GM12878 (cell line): ENCODE results near the gene PIK3R3. TPM values are rescaled to one million over a fixed set of nuclear protein-coding genes. Genes with fewer than 3 reads are reported as not detected.

Source experiments
- CEBPB ChIP-seq, 2 experiments: fragments of 150-350 bp in 1 of 2; IDR thresholded peaks; 2 replicates each; pipeline ENCODE4 v1.6.1; 2012 to 2014; ENCODE audit warnings: low read depth in 2 of 2, low read length in 2 of 2, borderline replicate concordance in 1 of 2, inconsistent platforms in 1 of 2
- EGR1 ChIP-seq, 2 experiments: IDR thresholded peaks; 1 replicate in 1 of 2; 2 replicates in 1 of 2; pipeline ENCODE4 v1.6.1; 2011 to 2012; ENCODE audit warnings: low read depth in 2 of 2, low read length in 2 of 2, borderline replicate concordance in 1 of 2, mild to moderate bottlenecking in 1 of 2, moderate library complexity in 1 of 2
- EZH2 ChIP-seq: IDR thresholded peaks from 2 replicates; pipeline ENCODE4 v1.6.1; 2012; ENCODE audit warnings: low read depth, mild to moderate bottlenecking, control low read depth, inconsistent platforms, low read length, borderline replicate concordance; ENCODE audit not compliant: control insufficient read depth
- FOXK2 ChIP-seq: fragments of 450-650 bp; IDR thresholded peaks from 2 replicates; pipeline ENCODE4 v1.6.1; 2017; ENCODE audit warnings: mild to moderate bottlenecking, moderate library complexity
- GATAD2B ChIP-seq: fragments of 450-650 bp; conservative IDR thresholded peaks from 2 replicates; pipeline ENCODE4 v1.6.1; 2017; ENCODE audit warnings: low read depth, mild to moderate bottlenecking, moderate library complexity
- MXI1 ChIP-seq: fragments of 150-350 bp; IDR thresholded peaks from 2 replicates; pipeline ENCODE4 v1.6.1; 2011; ENCODE audit warnings: low read depth, mild to moderate bottlenecking, inconsistent platforms, low read length, improper control_type of control experiment
- NBN ChIP-seq: fragments of 450-650 bp; IDR thresholded peaks from 2 replicates; pipeline ENCODE4 v1.6.1; 2016
- PAX5 ChIP-seq: IDR thresholded peaks from 2 replicates; pipeline ENCODE4 v1.6.1; 2011; ENCODE audit warnings: low read depth, low read length, borderline replicate concordance
- PML ChIP-seq: IDR thresholded peaks from 2 replicates; pipeline ENCODE4 v1.6.1; 2012; ENCODE audit warnings: low read length, inconsistent platforms
- RB1 ChIP-seq: fragments of 450-650 bp; formaldehyde crosslinking; IDR thresholded peaks from 2 replicates; pipeline ENCODE4 v1.6.1; 2017; ENCODE audit warnings: mild to moderate bottlenecking, borderline replicate concordance
- SIX5 ChIP-seq: IDR thresholded peaks from 2 replicates; pipeline ENCODE4 v1.6.1; 2011; ENCODE audit warnings: mild to moderate bottlenecking, low read depth, low read length, moderate library complexity; ENCODE audit not compliant: severe bottlenecking
- SP1 ChIP-seq: IDR thresholded peaks from one replicate; pipeline ENCODE4 v1.6.1; 2011; ENCODE audit warnings: low read depth, low read length
- SREBF1 ChIP-seq: IDR thresholded peaks from 2 replicates; pipeline ENCODE4 v1.6.1; 2012; ENCODE audit warnings: mild to moderate bottlenecking, low read length
- TBL1XR1 ChIP-seq: IDR thresholded peaks from 2 replicates; pipeline ENCODE4 v1.6.1; 2012; ENCODE audit warnings: low read depth, low read length, improper control_type of control experiment
- TCF3 ChIP-seq: IDR thresholded peaks from 2 replicates; pipeline ENCODE4 v1.6.1; 2012; ENCODE audit warnings: low read depth, mild to moderate bottlenecking, low read length, borderline replicate concordance; ENCODE audit not compliant: insufficient read depth
- ZNF384 ChIP-seq: IDR thresholded peaks from 2 replicates; pipeline ENCODE4 v1.6.1; 2012; ENCODE audit warnings: low read depth, mild to moderate bottlenecking, low read length, improper control_type of control experiment, borderline replicate concordance
- ZNF622 ChIP-seq: fragments of 450-650 bp; IDR thresholded peaks from 2 replicates; pipeline ENCODE4 v1.6.1; 2017; ENCODE audit warnings: mild to moderate bottlenecking, inconsistent platforms
- polyA plus RNA-seq, 11 experiments: library from polyadenylated mRNA; depleted of rRNA in 4 of 11; unstranded in 6 of 11; stranded (reverse) in 5 of 11; fragments of >200 nt; fragmentation: Nextera tagmentation in 4 of 11; fragmentation: Illumina TruSeq in 1 of 11; extraction: Ambion mirVana in 4 of 11; extraction: Trizol in 1 of 11; gene quantifications; 1 replicate in 1 of 11; 2 replicates in 10 of 11; pipeline versions ENCODE4 v1.2.1 to v1.2.3, GENCODE V29; 2011 to 2016; ENCODE audit warnings: inconsistent platforms in 2 of 11, missing spikeins in 2 of 11, low read depth in 1 of 11
- total RNA-seq, 4 experiments: library from RNA; depleted of rRNA in 3 of 4; stranded (reverse); fragments of >200 nt in 3 of 4; fragmentation: Illumina TruSeq in 1 of 4; extraction: Trizol in 1 of 4; gene quantifications; 2 replicates each; pipeline versions ENCODE4 v1.2.1 to v1.2.3, GENCODE V29; 2013 to 2021
- TF ChIP-seq, protein P1 (sequence below): IDR thresholded peaks from 2 replicates; pipeline ENCODE4 v1.6.1; 2012; ENCODE audit warnings: low read length, inconsistent platforms
- TF ChIP-seq, protein P2 (sequence below): fragments of 450-650 bp; IDR thresholded peaks from 2 replicates; pipeline ENCODE4 v1.6.1; 2017; ENCODE audit warnings: mild to moderate bottlenecking, low read depth, inconsistent platforms; ENCODE audit not compliant: poor library complexity, severe bottlenecking
- TF ChIP-seq, protein P3 (sequence below): fragments of 450-650 bp; IDR thresholded peaks from 2 replicates; pipeline ENCODE4 v1.6.1; 2017; ENCODE audit warnings: mild to moderate bottlenecking
- TF ChIP-seq, protein P4 (sequence below): IDR thresholded peaks from 2 replicates; pipeline ENCODE4 v1.6.1; 2012; ENCODE audit warnings: low read depth, low read length, improper control_type of control experiment
- TF ChIP-seq, protein P5 (sequence below): fragments of 450-650 bp; IDR thresholded peaks from 2 replicates; pipeline ENCODE4 v1.6.1; 2016; ENCODE audit warnings: mild to moderate bottlenecking

Gene PIK3R3
- total and polyA plus RNA-seq, 10 of the 15 experiments (the other 5 are each of a cell fraction or from before 2014, with no cell fraction given), result 4.8 to 27.0 (median 19.8) TPM

DNA sequence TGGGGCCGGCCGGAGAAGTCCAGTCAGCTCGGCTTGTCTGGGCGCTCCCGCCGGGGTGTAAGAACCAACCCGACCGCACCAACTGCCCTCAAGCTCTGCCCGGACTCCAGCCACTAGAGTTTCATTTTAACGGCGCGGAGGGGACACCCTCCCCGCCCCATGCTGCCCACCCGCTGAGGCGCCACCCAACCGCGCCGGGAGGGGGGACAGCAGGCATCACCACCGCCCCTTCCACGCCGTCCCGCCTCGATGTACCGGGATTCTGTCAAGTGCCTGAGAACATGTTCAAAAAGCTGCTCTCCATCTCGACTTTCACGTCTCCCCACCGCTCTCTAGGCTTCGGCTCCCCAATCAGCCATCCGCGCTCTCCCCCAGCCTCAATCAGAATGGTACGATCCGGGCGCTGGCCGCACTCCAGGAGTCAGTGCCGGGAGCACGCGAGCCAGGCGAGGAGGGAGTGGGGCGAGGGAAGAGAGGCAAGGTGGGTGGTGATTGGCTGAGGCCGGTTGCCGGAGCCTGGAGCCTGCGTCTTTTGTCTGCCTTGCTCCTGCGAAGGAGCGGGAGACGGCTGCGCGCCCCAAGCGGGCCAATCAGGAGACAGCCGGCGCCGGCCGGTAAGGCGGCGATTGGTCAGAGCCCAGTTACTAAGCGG, at the start of gene PIK3R3 (continued):
- TF ChIP-seq TBL1XR1 (peak; percentile 44), EGR1 (IDR thresholded peaks at IDR 0.05; ENCODE audit: borderline replicate concordance in 1 of 2, low read depth in 2 of 2, low read length in 2 of 2) (peak in 1 of 2 experiments; percentile 65; a peak in 1 of 3 replicates), SP1 (peak; percentile 23), ZNF384 (no peak), TCF3 (no peak; the same call in 1 of the 2 replicates), RB1 (peak; percentile 98), SIX5 (peak; percentile 40), SREBF1 (peak; percentile 97), ZNF622 (no peak), FOXK2 (peak; percentile 100), PAX5 (peak; percentile 23; the same call in 1 of the 2 replicates), EZH2 (no peak), MXI1 (peak; percentile 88), PML (peak; percentile 90), GATAD2B (no peak; the same call in 1 of the 2 replicates), CEBPB (IDR thresholded peaks at IDR 0.05; ENCODE audit: borderline replicate concordance in 1 of 2, low read depth in 2 of 2, low read length in 2 of 2) (no peak; a peak in 1 of 4 replicates), NBN (peak; percentile 100)
- TF ChIP-seq, protein P1, sequence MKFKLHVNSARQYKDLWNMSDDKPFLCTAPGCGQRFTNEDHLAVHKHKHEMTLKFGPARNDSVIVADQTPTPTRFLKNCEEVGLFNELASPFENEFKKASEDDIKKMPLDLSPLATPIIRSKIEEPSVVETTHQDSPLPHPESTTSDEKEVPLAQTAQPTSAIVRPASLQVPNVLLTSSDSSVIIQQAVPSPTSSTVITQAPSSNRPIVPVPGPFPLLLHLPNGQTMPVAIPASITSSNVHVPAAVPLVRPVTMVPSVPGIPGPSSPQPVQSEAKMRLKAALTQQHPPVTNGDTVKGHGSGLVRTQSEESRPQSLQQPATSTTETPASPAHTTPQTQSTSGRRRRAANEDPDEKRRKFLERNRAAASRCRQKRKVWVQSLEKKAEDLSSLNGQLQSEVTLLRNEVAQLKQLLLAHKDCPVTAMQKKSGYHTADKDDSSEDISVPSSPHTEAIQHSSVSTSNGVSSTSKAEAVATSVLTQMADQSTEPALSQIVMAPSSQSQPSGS, result no peak
- TF ChIP-seq, protein P2, sequence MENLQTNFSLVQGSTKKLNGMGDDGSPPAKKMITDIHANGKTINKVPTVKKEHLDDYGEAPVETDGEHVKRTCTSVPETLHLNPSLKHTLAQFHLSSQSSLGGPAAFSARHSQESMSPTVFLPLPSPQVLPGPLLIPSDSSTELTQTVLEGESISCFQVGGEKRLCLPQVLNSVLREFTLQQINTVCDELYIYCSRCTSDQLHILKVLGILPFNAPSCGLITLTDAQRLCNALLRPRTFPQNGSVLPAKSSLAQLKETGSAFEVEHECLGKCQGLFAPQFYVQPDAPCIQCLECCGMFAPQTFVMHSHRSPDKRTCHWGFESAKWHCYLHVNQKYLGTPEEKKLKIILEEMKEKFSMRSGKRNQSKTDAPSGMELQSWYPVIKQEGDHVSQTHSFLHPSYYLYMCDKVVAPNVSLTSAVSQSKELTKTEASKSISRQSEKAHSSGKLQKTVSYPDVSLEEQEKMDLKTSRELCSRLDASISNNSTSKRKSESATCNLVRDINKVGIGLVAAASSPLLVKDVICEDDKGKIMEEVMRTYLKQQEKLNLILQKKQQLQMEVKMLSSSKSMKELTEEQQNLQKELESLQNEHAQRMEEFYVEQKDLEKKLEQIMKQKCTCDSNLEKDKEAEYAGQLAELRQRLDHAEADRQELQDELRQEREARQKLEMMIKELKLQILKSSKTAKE, result peak; percentile 98
- TF ChIP-seq, protein P3, sequence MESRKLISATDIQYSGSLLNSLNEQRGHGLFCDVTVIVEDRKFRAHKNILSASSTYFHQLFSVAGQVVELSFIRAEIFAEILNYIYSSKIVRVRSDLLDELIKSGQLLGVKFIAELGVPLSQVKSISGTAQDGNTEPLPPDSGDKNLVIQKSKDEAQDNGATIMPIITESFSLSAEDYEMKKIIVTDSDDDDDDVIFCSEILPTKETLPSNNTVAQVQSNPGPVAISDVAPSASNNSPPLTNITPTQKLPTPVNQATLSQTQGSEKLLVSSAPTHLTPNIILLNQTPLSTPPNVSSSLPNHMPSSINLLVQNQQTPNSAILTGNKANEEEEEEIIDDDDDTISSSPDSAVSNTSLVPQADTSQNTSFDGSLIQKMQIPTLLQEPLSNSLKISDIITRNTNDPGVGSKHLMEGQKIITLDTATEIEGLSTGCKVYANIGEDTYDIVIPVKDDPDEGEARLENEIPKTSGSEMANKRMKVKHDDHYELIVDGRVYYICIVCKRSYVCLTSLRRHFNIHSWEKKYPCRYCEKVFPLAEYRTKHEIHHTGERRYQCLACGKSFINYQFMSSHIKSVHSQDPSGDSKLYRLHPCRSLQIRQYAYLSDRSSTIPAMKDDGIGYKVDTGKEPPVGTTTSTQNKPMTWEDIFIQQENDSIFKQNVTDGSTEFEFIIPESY, result no peak
- TF ChIP-seq, protein P4, sequence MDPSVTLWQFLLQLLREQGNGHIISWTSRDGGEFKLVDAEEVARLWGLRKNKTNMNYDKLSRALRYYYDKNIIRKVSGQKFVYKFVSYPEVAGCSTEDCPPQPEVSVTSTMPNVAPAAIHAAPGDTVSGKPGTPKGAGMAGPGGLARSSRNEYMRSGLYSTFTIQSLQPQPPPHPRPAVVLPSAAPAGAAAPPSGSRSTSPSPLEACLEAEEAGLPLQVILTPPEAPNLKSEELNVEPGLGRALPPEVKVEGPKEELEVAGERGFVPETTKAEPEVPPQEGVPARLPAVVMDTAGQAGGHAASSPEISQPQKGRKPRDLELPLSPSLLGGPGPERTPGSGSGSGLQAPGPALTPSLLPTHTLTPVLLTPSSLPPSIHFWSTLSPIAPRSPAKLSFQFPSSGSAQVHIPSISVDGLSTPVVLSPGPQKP, result no peak; the same call in 1 of the 2 replicates
- TF ChIP-seq, protein P5, sequence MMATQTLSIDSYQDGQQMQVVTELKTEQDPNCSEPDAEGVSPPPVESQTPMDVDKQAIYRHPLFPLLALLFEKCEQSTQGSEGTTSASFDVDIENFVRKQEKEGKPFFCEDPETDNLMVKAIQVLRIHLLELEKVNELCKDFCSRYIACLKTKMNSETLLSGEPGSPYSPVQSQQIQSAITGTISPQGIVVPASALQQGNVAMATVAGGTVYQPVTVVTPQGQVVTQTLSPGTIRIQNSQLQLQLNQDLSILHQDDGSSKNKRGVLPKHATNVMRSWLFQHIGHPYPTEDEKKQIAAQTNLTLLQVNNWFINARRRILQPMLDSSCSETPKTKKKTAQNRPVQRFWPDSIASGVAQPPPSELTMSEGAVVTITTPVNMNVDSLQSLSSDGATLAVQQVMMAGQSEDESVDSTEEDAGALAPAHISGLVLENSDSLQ, result peak; percentile 87
